Renal cortical epithelial cell (primary cell): ENCODE measurements around the gene VPREB3. TPM values are rescaled to one million over a fixed set of nuclear protein-coding genes. Genes with fewer than 3 reads are reported as not detected.
"Not testable (repeated sequence)": the region's sequence is repeated elsewhere in the genome, so short reads cannot be mapped to it uniquely, and the experiment has no call there.

ENCODE experiments used
- DNase-seq: peaks from one replicate; pipeline ENCODE4 v3.0.0-alpha.2; 2011; ENCODE audit warnings: low read depth
- total RNA-seq: library from RNA; depleted of rRNA; stranded (reverse); fragments of >200 nt; gene quantifications from 2 replicates; pipeline ENCODE4 v1.2.3, GENCODE V29; 2014

VPREB3 gene
- total RNA-seq, 1 donor from 2014 or later: not detected

GRCh38 chr22:23742505-23743264 is 11.5 kb downstream of the VPREB3 start:
- DNase-seq: no peak

- DNase-seq: no peak
Measured at GRCh38 chr22:23737696-23738095, 16.5 kb downstream of the VPREB3 start.

GRCh38 chr22:23728108-23728507 is 26.1 kb downstream of the VPREB3 start:
- not testable (repeated sequence) for DNase-seq

GRCh38 chr22:23722724-23723123 is 31.5 kb downstream of the VPREB3 start:
- DNase-seq: no peak

GRCh38 chr22:23722160-23722559 is 32.1 kb downstream of the VPREB3 start:
- no peak for DNase-seq

- DNase-seq: no peak
Measured at GRCh38 chr22:23720855-23721254, 33.4 kb downstream of the VPREB3 start.

- peak; percentile 81 for DNase-seq
Measured at GRCh38 chr22:23718371-23719165, 35.7 kb downstream of the VPREB3 start.

- DNase-seq: peak; percentile 42
Measured at GRCh38 chr22:23716811-23717801, 37.1 kb downstream of the VPREB3 start.

GRCh38 chr22:23715806-23716375 is 38.3 kb downstream of the VPREB3 start:
- DNase-seq: peak; percentile 4

GRCh38 chr22:23714596-23715578 is 39.3 kb downstream of the VPREB3 start:
- no peak for DNase-seq

- no peak for DNase-seq
Measured at GRCh38 chr22:23713696-23714595, 40.3 kb downstream of the VPREB3 start.

GRCh38 chr22:23712256-23712655 is 42.0 kb downstream of the VPREB3 start:
- DNase-seq: no peak

GRCh38 chr22:23709107-23709506 is 45.1 kb downstream of the VPREB3 start:
- DNase-seq: no peak

GRCh38 chr22:23708270-23708669 is 46.0 kb downstream of the VPREB3 start:
- DNase-seq: no peak

- no peak for DNase-seq
Measured at GRCh38 chr22:23705358-23705757, 48.9 kb downstream of the VPREB3 start.

- DNase-seq: no peak
Measured at GRCh38 chr22:23704829-23705228, 49.4 kb downstream of the VPREB3 start.

GRCh38 chr22:23704062-23704461 is 50.2 kb downstream of the VPREB3 start:
- no peak for DNase-seq
